Common myeloid progenitor, CD34-positive (primary cell): ENCODE data around the gene PLPPR5.
A peak's percentile ranks its signal among the peaks of the same experiment; 100 is the strongest.

ENCODE experiments used
- CTCF ChIA-PET: fragments of 350-600 bp; sonication (Branson Sonifier 250); formaldehyde crosslinking; loops from one replicate; lab custom pipeline; 2021; ENCODE audit warnings: antibody characterized with exemption; lab: Charles Lee
- POLR2A ChIA-PET: fragments of 350-600 bp; sonication (Branson Sonifier 250); formaldehyde crosslinking; loops from one replicate; lab custom pipeline; 2021; ENCODE audit warnings: antibody characterized with exemption; lab: Charles Lee
- DNase-seq, 3 donors: peaks; one replicate each; pipeline versions ENCODE4 v3.0.0 to v3.0.0-alpha.2; 2013
- H3K27ac ChIP-seq, 2 experiments: 1 replicate in 1 of 2; 2 replicates in 1 of 2; pipeline ENCODE4 v1.7.0; 2013; ENCODE audit warnings: inconsistent platforms in 2 of 2, low read length in 2 of 2, mild to moderate bottlenecking in 2 of 2, low read depth in 1 of 2, moderate library complexity in 1 of 2; ENCODE audit not compliant: severe bottlenecking in 2 of 2, insufficient read depth in 1 of 2, poor library complexity in 1 of 2
- H3K27me3 ChIP-seq, 5 experiments: replicated peaks in 2 of 5; 1 replicate in 3 of 5; 2 replicates in 2 of 5; pipeline versions ENCODE4 v1.6.1 to v1.7.0; 2013; ENCODE audit warnings: low read length in 4 of 5, mild to moderate bottlenecking in 2 of 5, moderate library complexity in 2 of 5, inconsistent platforms in 1 of 5; ENCODE audit not compliant: insufficient read depth in 5 of 5, control insufficient read depth in 4 of 5
- H3K36me3 ChIP-seq, 4 experiments: 1 replicate in 2 of 4; 2 replicates in 2 of 4; pipeline versions ENCODE4 v1.6.1 to v1.7.0; 2013; ENCODE audit warnings: low read length in 3 of 4, control low read depth in 1 of 4, mild to moderate bottlenecking in 1 of 4; ENCODE audit not compliant: control insufficient read depth in 4 of 4, insufficient read depth in 4 of 4
- H3K4me1 ChIP-seq, 4 experiments: 1 replicate in 3 of 4; 2 replicates in 1 of 4; pipeline versions ENCODE4 v1.6.1 to v1.7.1; 2013; ENCODE audit warnings: low read length in 3 of 4, mild to moderate bottlenecking in 3 of 4, control low read depth in 1 of 4, inconsistent platforms in 1 of 4, moderate library complexity in 1 of 4; ENCODE audit not compliant: control insufficient read depth in 4 of 4, insufficient read depth in 4 of 4; ENCODE audit errors: control extremely low read depth in 1 of 4
- H3K4me3 ChIP-seq, 7 experiments: 1 replicate in 4 of 7; 2 replicates in 3 of 7; pipeline versions ENCODE4 v1.5.1 to v1.7.0; 2013; ENCODE audit warnings: mild to moderate bottlenecking in 7 of 7, low read length in 6 of 7, moderate library complexity in 6 of 7, inconsistent platforms in 2 of 7, low read depth in 2 of 7, control low read depth in 1 of 7; ENCODE audit not compliant: insufficient read depth in 4 of 7, control insufficient read depth in 1 of 7; ENCODE audit errors: extremely low read depth in 1 of 7
- H3K9me3 ChIP-seq, 5 experiments: 1 replicate in 4 of 5; 2 replicates in 1 of 5; pipeline versions ENCODE4 v1.6.1 to v1.7.1; 2013; ENCODE audit warnings: low read length in 4 of 5, mild to moderate bottlenecking in 2 of 5, inconsistent platforms in 1 of 5, low read depth in 1 of 5, moderate library complexity in 1 of 5; ENCODE audit not compliant: control insufficient read depth in 4 of 5, insufficient read depth in 2 of 5; ENCODE audit errors: control extremely low read depth in 1 of 5
- whole genome bisulfite sequencing: methylation state at CpG from one replicate; pipeline ENCODE4 v1.1.5; 2013; ENCODE audit not compliant: insufficient coverage; 5-methylcytosine and 5-hydroxymethylcytosine counted together

Gene PLPPR5

GRCh38 chr1:99007366-99007765, 2.7 kb upstream of the PLPPR5 start:
- no peak overlapping the region for H3K4me3 ChIP-seq
- WGBS, result no CpG with 5 or more reads among the region's 3 CpGs
- no peak for DNase-seq
- POLR2A ChIA-PET, result no interaction called here
- peaks cover 5 to 64% (median 18%) of the 10 kb centered on the region in 5 experiments for H3K27me3 ChIP-seq
- no peaks in the 10 kb centered on the region for H3K9me3 ChIP-seq
- peaks cover 0 to 16% (median 7%) of the 10 kb centered on the region in 4 experiments for H3K4me1 ChIP-seq
- no peaks in the 10 kb centered on the region for H3K36me3 ChIP-seq
- CTCF ChIA-PET, result no interaction called here
- H3K27ac ChIP-seq, result no peak overlapping the region

GRCh38 chr1:99005537-99005942, 879 bp upstream of the PLPPR5 start:
- CTCF ChIA-PET, result no interaction called here
- 40% methylated on average over 5 of the region's 8 CpGs for WGBS

GRCh38 chr1:99004254-99004860, 304 bp downstream of the PLPPR5 start:
- no peaks in the 10 kb centered on the region for H3K9me3 ChIP-seq
- peaks cover 5 to 78% (median 18%) of the 10 kb centered on the region in 5 experiments for H3K27me3 ChIP-seq
- WGBS, result under 1% methylated on average over 50 of the region's 66 CpGs
- peaks cover 0 to 16% (median 7%) of the 10 kb centered on the region in 4 experiments for H3K4me1 ChIP-seq
- H3K4me3 ChIP-seq, result peak overlapping the region in 6 of 7 experiments; percentile 4 to 67 (median 37)
- peak; percentile 12 to 67 (median 61) for DNase-seq
- H3K36me3 ChIP-seq, result no peaks in the 10 kb centered on the region
- ChIA-PET CTCF (no interaction called here), POLR2A (no interaction called here)
- no peak overlapping the region for H3K27ac ChIP-seq

More at GRCh38 chr1:99005537-99005942, 879 bp upstream of the PLPPR5 start:
- peak in 1 of 3 donors; percentile 5 for DNase-seq
- POLR2A ChIA-PET, result no interaction called here
- no peaks in the 10 kb centered on the region for H3K9me3 ChIP-seq
- H3K4me1 ChIP-seq, result peaks cover 0 to 16% (median 7%) of the 10 kb centered on the region in 4 experiments
- no peak overlapping the region for H3K27ac ChIP-seq
- H3K27me3 ChIP-seq, result peaks cover 5 to 72% (median 18%) of the 10 kb centered on the region in 5 experiments
- no peak overlapping the region for H3K4me3 ChIP-seq
- no peaks in the 10 kb centered on the region for H3K36me3 ChIP-seq

GRCh38 chr1:99003581-99004253, 944 bp downstream of the PLPPR5 start:
- Histone ChIP-seq H3K27ac (no peak overlapping the region), H3K4me1 (peaks cover 0 to 16% (median 7%) of the 10 kb centered on the region in 4 experiments), H3K9me3 (no peaks in the 10 kb centered on the region), H3K27me3 (peaks cover 5 to 74% (median 18%) of the 10 kb centered on the region in 5 experiments), H3K4me3 (peak overlapping the region in 4 of 7 experiments; percentile 4 to 67 (median 48)), H3K36me3 (no peaks in the 10 kb centered on the region)
- DNase-seq, result peak in 2 of 3 donors; percentile 3 to 9
- POLR2A ChIA-PET, result no interaction called here
- CTCF ChIA-PET, result no interaction called here
- 27% methylated on average over 7 of the region's 20 CpGs for WGBS

GRCh38 chr1:98992844-98993243, 11.8 kb downstream of the PLPPR5 start:
- DNase-seq, result no peak
- no peaks in the 10 kb centered on the region for H3K27me3 ChIP-seq
- H3K36me3 ChIP-seq, result no peaks in the 10 kb centered on the region
- H3K4me1 ChIP-seq, result no peaks in the 10 kb centered on the region
- no peak overlapping the region for H3K27ac ChIP-seq
- ChIA-PET CTCF (no interaction called here), POLR2A (no interaction called here)
- 100% methylated on average over 1 of the region's 3 CpGs for WGBS
- H3K4me3 ChIP-seq, result no peak overlapping the region
- no peaks in the 10 kb centered on the region for H3K9me3 ChIP-seq

GRCh38 chr1:98991127-98992012, 13.3 kb downstream of the PLPPR5 start:
- H3K27me3 ChIP-seq, result no peaks in the 10 kb centered on the region
- H3K4me1 ChIP-seq, result no peaks in the 10 kb centered on the region
- CTCF ChIA-PET, result no interaction called here
- H3K27ac ChIP-seq, result no peak overlapping the region
- no peak overlapping the region for H3K4me3 ChIP-seq
- H3K36me3 ChIP-seq, result no peaks in the 10 kb centered on the region
- POLR2A ChIA-PET, result no interaction called here
- H3K9me3 ChIP-seq, result no peaks in the 10 kb centered on the region
- no peak for DNase-seq
- 96% methylated on average over 3 of the region's 4 CpGs for WGBS
